HL-60 (cell line): ENCODE data around the gene ZC3H4.

Source experiments
- DNase-seq, 2 experiments: peaks; one replicate each; pipeline ENCODE4 v3.0.0-alpha.2; 2010 to 2020; ENCODE audit warnings: low read depth in 1 of 2, low spot score in 1 of 2
- H3K27ac ChIP-seq: fragments of 250-450 bp; sonication (Bioruptor Pico); replicated peaks from 2 replicates; pipeline ENCODE4 v1.5.1; 2020; ENCODE audit warnings: mild to moderate bottlenecking, moderate library complexity
- H3K27me3 ChIP-seq: fragments of 250-450 bp; sonication (Bioruptor Pico); 2 replicates; pipeline ENCODE4 v1.5.1; 2021; ENCODE audit warnings: mild to moderate bottlenecking, moderate library complexity; ENCODE audit not compliant: insufficient read depth, poor library complexity, severe bottlenecking
- H3K4me3 ChIP-seq: replicated peaks from 2 replicates; pipeline ENCODE4 v1.5.1; 2011; ENCODE audit warnings: mild to moderate bottlenecking, control low read depth, low read length; ENCODE audit not compliant: insufficient read depth
- GABPA ChIP-seq: IDR thresholded peaks from 2 replicates; pipeline ENCODE4 v1.6.1; 2012; ENCODE audit warnings: low read depth
- POLR2AphosphoS5 ChIP-seq: IDR thresholded peaks from 2 replicates; pipeline ENCODE4 v1.6.1; 2012; ENCODE audit warnings: low read depth
- REST ChIP-seq: IDR thresholded peaks from 2 replicates; pipeline ENCODE4 v1.6.1; 2012; ENCODE audit warnings: low read depth; ENCODE audit not compliant: insufficient replicate concordance
- SPI1 ChIP-seq: IDR thresholded peaks from 2 replicates; pipeline ENCODE4 v1.6.1; 2012; ENCODE audit warnings: low read depth, mild to moderate bottlenecking, borderline replicate concordance
- TF ChIP-seq, protein P1 (sequence below): IDR thresholded peaks from one replicate; pipeline ENCODE4 v1.5.1; 2011; ENCODE audit warnings: low read length, control low read depth, inconsistent platforms; ENCODE audit not compliant: insufficient read depth

ZC3H4 gene

GRCh38 chr19:47134545-47134944 lies 21.0 kb upstream of the ZC3H4 start:
- no peak for TF ChIP-seq SPI1
- TF ChIP-seq, protein P1, sequence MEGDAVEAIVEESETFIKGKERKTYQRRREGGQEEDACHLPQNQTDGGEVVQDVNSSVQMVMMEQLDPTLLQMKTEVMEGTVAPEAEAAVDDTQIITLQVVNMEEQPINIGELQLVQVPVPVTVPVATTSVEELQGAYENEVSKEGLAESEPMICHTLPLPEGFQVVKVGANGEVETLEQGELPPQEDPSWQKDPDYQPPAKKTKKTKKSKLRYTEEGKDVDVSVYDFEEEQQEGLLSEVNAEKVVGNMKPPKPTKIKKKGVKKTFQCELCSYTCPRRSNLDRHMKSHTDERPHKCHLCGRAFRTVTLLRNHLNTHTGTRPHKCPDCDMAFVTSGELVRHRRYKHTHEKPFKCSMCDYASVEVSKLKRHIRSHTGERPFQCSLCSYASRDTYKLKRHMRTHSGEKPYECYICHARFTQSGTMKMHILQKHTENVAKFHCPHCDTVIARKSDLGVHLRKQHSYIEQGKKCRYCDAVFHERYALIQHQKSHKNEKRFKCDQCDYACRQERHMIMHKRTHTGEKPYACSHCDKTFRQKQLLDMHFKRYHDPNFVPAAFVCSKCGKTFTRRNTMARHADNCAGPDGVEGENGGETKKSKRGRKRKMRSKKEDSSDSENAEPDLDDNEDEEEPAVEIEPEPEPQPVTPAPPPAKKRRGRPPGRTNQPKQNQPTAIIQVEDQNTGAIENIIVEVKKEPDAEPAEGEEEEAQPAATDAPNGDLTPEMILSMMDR, result no peak
- TF ChIP-seq REST, result no peak
- no peak for TF ChIP-seq GABPA
- TF ChIP-seq POLR2AphosphoS5, result no peak
- no peaks in the 10 kb centered on the region for H3K27me3 ChIP-seq
- H3K27ac ChIP-seq, result no peak overlapping the region
- DNase-seq, result no peak
- H3K4me3 ChIP-seq, result no peak overlapping the region

GRCh38 chr19:47133021-47133471 lies 19.5 kb upstream of the ZC3H4 start:
- Histone ChIP-seq H3K4me3 (no peak overlapping the region), H3K27me3 (no peaks in the 10 kb centered on the region), H3K27ac (no peak overlapping the region)
- TF ChIP-seq GABPA, result no peak
- no peak for TF ChIP-seq REST
- TF ChIP-seq SPI1, result no peak
- TF ChIP-seq POLR2AphosphoS5, result no peak
- TF ChIP-seq, protein P1, result no peak
- DNase-seq, result no peak

GRCh38 chr19:47132194-47132852 lies 18.7 kb upstream of the ZC3H4 start:
- TF ChIP-seq REST (no peak), GABPA (no peak), POLR2AphosphoS5 (no peak), SPI1 (no peak)
- TF ChIP-seq, protein P1, result no peak
- peak overlapping the region; percentile 73 for H3K4me3 ChIP-seq
- no peak overlapping the region for H3K27ac ChIP-seq
- DNase-seq, result no peak
- no peaks in the 10 kb centered on the region for H3K27me3 ChIP-seq
